Prostate gland (tissue), 2 donors: ENCODE measurements around the gene UNC93A. TPM values are rescaled to one million over a fixed set of nuclear protein-coding genes. Genes with fewer than 3 reads are reported as not detected.
"Not testable (repeated sequence)": the region's sequence is repeated elsewhere in the genome, so short reads cannot be mapped to it uniquely, and the experiment has no call there.

Experiments used
- DNase-seq: peaks from one replicate; pipeline ENCODE4 v3.0.0-alpha.2; 2019; ENCODE audit warnings: low spot score
- H3K27ac ChIP-seq, 2 donors: fragments of 200-600 bp; sonication (generic); 2 replicates each; pipeline ENCODE4 v1.5.1; 2017 to 2019
- H3K27me3 ChIP-seq: fragments of 200-600 bp; sonication (generic); replicated peaks from 2 replicates; pipeline ENCODE4 v1.5.1; 2019; ENCODE audit not compliant: insufficient read depth
- H3K36me3 ChIP-seq, 2 donors: fragments of 200-600 bp; sonication (generic); 1 replicate in 1 of 2; 2 replicates in 1 of 2; pipeline versions ENCODE4 v1.5.1 to v1.8.1; 2017 to 2019
- H3K4me1 ChIP-seq: fragments of 200-600 bp; sonication (generic); replicated peaks from 2 replicates; pipeline ENCODE4 v1.5.1; 2019
- H3K4me3 ChIP-seq, 2 donors: fragments of 200-600 bp; sonication (generic); 2 replicates each; pipeline ENCODE4 v1.5.1; 2017 to 2019
- H3K9me3 ChIP-seq: fragments of 200-600 bp; sonication (generic); 2 replicates; pipeline ENCODE4 v1.5.1; 2017
- POLR2A ChIP-seq: fragments of 450-650 bp; IDR thresholded peaks from one replicate; pipeline ENCODE4 v1.6.1; 2016; ENCODE audit warnings: antibody characterized with exemption, mild to moderate bottlenecking
- POLR2AphosphoS5 ChIP-seq: sonication (generic); formaldehyde crosslinking; IDR thresholded peaks from one replicate; pipeline ENCODE4 v1.6.1; 2017; ENCODE audit warnings: antibody characterized with exemption
- WGBS: methylation state at CpG from one replicate; pipeline ENCODE4 v1.1.5; 2018; 5-methylcytosine and 5-hydroxymethylcytosine counted together
- intact Hi-C: fragments of 100-400 bp; cut with DNase I; formaldehyde crosslinking; loops from one replicate; pipeline ENCODE4 v1.14.2; 2022
- total RNA-seq, 2 donors: library from RNA; depleted of rRNA; stranded (reverse); fragments of >200 nt; gene quantifications; one replicate each; pipeline ENCODE4 v1.1.0, GENCODE V29; 2016
- TF ChIP-seq, protein P1 (sequence below), 4 experiments: fragments of 200-600 bp in 2 of 4; fragments of 450-650 bp in 2 of 4; sonication (generic) in 2 of 4; IDR thresholded peaks; 1 replicate in 3 of 4; 2 replicates in 1 of 4; pipeline ENCODE4 v1.5.1; 2016 to 2019; ENCODE audit warnings: antibody characterized with exemption in 4 of 4, mild to moderate bottlenecking in 2 of 4, moderate library complexity in 2 of 4

The UNC93A gene
- total RNA-seq, 2 donors from 2014 or later, result 0.51 to 0.55 TPM

DNA sequence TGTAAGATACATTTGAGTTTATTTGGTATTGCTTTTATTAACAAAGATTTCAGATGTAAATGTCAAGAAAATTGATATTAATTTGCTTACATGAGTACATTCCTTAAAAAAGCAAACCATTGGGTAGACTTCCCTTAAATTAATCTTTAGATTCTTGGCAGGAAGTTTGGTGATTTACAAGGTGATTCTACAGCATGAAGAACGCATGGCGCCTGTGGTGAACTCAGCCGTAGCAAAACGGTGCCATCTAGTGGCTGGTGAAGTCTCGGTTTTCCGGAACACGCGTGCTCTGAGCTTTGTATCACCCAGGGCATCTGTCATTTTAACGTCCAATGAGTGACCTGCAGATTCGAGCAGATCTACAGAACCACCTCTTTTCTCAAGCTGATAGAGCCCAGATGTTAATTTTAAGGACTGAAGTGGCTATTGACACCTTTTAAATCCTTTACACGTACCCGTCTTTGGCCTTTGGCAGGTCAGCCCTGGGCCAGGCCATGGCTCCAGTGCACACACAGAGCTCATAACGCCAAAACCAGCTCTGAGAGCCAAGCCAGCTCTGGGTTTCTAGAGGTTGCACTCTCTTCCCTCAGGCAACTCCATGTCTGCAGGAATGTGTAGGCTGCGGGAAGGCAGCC, 2.4 kb upstream of the UNC93A start:
- intact Hi-C loops, result loop anchor here (10.0 kb wide), 1 partner anchor 104 kb away; no protein-coding TSS in a partner anchor
- not testable (repeated sequence) for H3K27me3 ChIP-seq, H3K36me3 ChIP-seq, H3K4me1 ChIP-seq, H3K4me3 ChIP-seq, H3K9me3 ChIP-seq, H3K27ac ChIP-seq
- WGBS, result 14% methylated on average over 14 of the region's 14 CpGs
- peak; percentile 33 for DNase-seq
- TF ChIP-seq, protein P1, sequence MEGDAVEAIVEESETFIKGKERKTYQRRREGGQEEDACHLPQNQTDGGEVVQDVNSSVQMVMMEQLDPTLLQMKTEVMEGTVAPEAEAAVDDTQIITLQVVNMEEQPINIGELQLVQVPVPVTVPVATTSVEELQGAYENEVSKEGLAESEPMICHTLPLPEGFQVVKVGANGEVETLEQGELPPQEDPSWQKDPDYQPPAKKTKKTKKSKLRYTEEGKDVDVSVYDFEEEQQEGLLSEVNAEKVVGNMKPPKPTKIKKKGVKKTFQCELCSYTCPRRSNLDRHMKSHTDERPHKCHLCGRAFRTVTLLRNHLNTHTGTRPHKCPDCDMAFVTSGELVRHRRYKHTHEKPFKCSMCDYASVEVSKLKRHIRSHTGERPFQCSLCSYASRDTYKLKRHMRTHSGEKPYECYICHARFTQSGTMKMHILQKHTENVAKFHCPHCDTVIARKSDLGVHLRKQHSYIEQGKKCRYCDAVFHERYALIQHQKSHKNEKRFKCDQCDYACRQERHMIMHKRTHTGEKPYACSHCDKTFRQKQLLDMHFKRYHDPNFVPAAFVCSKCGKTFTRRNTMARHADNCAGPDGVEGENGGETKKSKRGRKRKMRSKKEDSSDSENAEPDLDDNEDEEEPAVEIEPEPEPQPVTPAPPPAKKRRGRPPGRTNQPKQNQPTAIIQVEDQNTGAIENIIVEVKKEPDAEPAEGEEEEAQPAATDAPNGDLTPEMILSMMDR (IDR thresholded peaks at IDR 0.05), result peak in 3 of 4 experiments; percentile 11 to 69 (median 57)

DNA sequence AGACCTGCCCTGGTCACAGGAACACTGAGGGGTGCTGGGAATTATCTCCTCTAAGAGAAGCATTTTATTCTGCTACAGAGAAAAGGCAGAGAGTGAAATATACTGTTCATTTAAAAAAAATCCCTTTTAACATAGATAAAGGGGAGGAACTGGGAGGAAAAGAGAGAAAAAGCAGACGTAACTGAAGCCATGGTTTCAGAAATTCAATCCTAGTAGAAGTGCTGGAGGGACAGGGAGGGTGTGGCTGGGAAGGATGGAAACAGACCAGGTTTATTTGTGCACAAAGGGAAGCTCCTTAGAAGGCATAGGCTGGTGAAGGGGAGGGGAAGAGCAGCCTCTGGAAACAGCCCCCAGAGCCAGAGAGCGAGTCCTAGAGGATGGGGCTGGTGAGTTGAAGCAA, 1.8 kb upstream of the UNC93A start:
- intact Hi-C loops, result loop anchor here (10.0 kb wide), 1 partner anchor 104 kb away; no protein-coding TSS in a partner anchor
- H3K9me3 ChIP-seq, H3K27ac ChIP-seq, H3K4me3 ChIP-seq, H3K36me3 ChIP-seq, H3K27me3 ChIP-seq, DNase-seq, H3K4me1 ChIP-seq: not testable (repeated sequence)
- 64% methylated on average over 2 of the region's 2 CpGs for WGBS

DNA sequence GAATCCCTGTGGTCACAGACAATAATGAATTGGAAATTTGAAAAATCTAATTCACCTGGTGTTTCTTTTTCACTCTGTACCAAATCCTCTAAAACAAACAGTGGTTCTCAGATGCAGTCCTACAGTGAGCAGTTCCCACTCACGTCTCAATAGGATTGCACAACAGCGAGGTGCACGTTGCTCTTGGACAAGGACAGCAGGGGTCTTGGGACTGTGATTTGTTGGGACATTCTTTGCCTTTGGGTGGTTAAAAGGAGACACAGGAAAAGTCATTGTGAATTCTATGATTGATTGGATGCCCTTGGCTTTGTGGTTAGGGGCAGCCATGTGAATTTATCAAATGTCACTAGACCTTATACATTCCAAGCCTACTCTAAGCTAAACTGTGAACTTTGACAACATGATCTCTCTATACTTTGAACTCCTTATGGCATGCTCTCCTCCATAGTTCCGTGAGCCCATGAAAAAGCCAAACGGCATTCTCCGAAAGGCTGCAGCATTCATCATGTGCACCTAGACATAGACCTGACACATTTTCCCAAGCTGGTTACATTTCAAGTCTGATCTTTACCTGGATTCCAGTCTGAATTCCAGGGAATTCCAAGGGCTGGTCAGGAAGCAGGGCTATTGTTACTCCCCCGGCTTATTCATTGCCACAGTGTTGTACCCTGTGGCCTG, 647 bp downstream of the UNC93A start:
- no peak for TF ChIP-seq POLR2A
- TF ChIP-seq, protein P1 (IDR thresholded peaks at IDR 0.05), result no peak
- no peak for TF ChIP-seq POLR2AphosphoS5
- Histone ChIP-seq H3K4me3 (no peak overlapping the region), H3K27ac (no peak overlapping the region), H3K36me3 (no peaks in the 10 kb centered on the region), H3K4me1 (no peaks in the 10 kb centered on the region), H3K9me3 (no peaks in the 10 kb centered on the region), H3K27me3 (no peaks in the 10 kb centered on the region)
- intact Hi-C loops, result no loop called here
- WGBS, result 79% methylated on average over 7 of the region's 7 CpGs
- DNase-seq, result no peak

DNA sequence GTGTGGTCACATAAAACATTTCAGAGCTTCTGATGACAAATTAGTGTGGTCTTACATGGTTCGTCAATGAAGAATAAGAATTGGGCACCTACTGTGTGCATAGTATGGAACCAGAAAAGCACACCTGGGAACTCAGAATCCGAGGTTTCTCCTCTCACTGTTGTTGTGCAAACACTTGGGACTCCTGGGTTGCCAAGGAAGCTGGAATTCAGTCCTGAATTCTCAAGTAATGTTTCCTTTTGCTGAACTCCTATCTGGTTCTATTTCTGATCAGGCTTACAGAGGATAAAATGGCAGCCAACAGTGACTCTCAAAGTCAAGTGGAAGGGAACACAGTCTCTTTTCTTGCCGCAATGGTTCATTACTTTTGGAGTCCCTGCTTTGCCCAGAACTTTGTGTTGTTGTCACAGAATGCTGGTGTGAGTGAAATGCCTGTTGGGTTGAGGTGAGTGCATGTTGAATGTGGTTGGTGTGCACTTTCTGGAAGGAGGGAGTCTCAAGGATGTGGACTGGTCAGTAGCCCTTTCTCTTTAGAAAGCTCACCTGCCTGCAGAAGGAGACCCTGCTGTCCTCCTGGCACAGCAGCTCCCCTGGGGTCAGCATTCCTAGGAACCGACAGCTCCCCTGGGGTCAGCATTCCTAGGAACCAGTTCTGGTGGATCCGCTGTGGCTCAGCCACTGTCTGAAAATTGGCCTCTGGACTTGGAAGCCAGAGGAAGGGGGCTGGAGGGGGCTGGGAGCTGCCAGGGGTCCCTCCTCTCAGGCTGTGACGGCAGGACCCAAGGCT, 1.4 kb downstream of the UNC93A start:
- no peak overlapping the region for H3K27ac ChIP-seq
- 86% methylated on average over 6 of the region's 6 CpGs for WGBS
- H3K4me1 ChIP-seq, result no peaks in the 10 kb centered on the region
- TF ChIP-seq POLR2AphosphoS5 (no peak), POLR2A (no peak)
- TF ChIP-seq, protein P1 (IDR thresholded peaks at IDR 0.05), result no peak
- H3K36me3 ChIP-seq, result no peaks in the 10 kb centered on the region
- H3K9me3 ChIP-seq, result no peaks in the 10 kb centered on the region
- H3K4me3 ChIP-seq, result no peak overlapping the region
- DNase-seq, result no peak
- intact Hi-C loops, result no loop called here
- no peaks in the 10 kb centered on the region for H3K27me3 ChIP-seq

DNA sequence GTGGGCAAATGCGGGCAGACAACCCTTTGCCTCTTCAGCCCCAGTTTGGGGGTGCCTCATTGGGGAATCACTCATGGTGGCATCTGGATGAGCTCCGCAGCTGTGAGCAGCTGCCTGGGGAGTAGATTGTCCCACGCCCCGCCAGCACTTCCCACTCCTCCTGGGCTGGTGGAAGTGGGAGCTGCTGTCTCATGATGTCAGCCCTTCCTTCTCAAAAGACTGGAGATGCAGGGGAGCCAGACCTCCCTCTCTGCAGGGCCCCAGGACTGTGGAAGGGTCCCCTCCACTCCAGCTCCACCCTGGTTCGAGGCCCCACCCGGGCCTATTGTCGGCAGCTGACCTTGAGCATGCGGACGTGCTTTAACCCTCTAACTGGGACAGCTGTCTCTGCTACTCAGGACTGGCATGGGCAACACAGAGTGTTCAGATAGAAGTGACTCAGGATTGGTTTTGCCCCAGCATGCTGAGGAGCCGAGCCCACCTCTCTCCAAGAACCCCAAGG, 2.0 kb downstream of the UNC93A start:
- WGBS, result 87% methylated on average over 10 of the region's 10 CpGs
- H3K36me3 ChIP-seq, result no peaks in the 10 kb centered on the region
- TF ChIP-seq, protein P1 (IDR thresholded peaks at IDR 0.05), result no peak
- no peak for TF ChIP-seq POLR2A
- TF ChIP-seq POLR2AphosphoS5, result no peak
- no peaks in the 10 kb centered on the region for H3K9me3 ChIP-seq
- no peak overlapping the region for H3K27ac ChIP-seq
- H3K4me3 ChIP-seq, result no peak overlapping the region
- no peak for DNase-seq
- H3K4me1 ChIP-seq, result no peaks in the 10 kb centered on the region
- H3K27me3 ChIP-seq, result no peaks in the 10 kb centered on the region
- intact Hi-C loops, result no loop called here
